ENCODE measurements around the gene GIPC3. TPM values are rescaled to one million over a fixed set of nuclear protein-coding genes. Genes with fewer than 3 reads are reported as not detected.

GIPC3 gene
- total and polyA plus RNA-seq, 2 of the 8 experiments (the other 6 are each of a cell fraction or from before 2014, with no cell fraction given), result 1.0 to 1.2 TPM

DNA sequence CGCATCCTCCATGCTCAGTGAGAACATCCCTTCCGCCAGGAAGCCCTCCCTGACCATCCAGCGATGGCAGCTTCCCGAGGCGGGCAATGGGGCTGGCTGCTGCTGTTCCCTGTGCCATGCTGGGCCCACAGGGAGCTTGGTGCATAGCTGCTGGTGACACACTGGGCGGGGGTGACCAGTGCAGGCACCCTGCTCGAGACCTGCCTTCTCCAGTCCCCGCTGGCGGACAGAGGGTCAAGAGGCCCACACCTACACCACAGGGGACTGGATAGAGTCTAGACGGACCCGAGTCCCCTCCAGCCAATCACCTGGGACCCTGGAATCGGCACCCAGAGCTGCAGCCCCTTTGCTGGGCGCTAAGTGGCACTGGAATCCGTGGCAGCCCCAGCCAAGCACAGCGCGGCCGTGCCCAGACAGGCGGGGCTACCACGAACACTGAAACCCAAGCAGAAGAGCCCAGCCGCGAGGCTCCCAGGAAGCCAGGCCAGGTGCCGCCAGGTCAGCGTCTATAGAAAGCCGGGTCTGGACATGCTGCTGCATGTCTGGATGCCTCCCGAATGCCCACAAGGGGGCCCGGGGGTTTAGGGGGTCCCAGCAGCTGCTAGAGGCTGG lies 30.4 kb downstream of the GIPC3 start:
- H3K23me2 ChIP-seq (ENCODE audit: low read depth, low read length), result no peaks in the 10 kb centered on the region
- no peaks in the 10 kb centered on the region for H3K9me3 ChIP-seq (ENCODE audit: insufficient read depth in 2 of 2, low read depth in 1 of 2, low read length in 1 of 2)
- H4K91ac ChIP-seq (replicated peaks; ENCODE audit: insufficient read length, low read length), result no peak overlapping the region
- H3K4me3 ChIP-seq (ENCODE audit: extremely low read depth in 1 of 4, insufficient read depth in 2 of 4, low read depth in 3 of 4, low read length in 4 of 4), result no peak overlapping the region
- no peaks in the 10 kb centered on the region for H3K27me3 ChIP-seq (replicated peaks in 1 of 4; ENCODE audit: control insufficient read depth in 3 of 4, extremely low read depth in 1 of 4, insufficient read depth in 3 of 4, low read length in 3 of 4)
- H3K4me1 ChIP-seq (replicated peaks in 1 of 4; ENCODE audit: control insufficient read depth in 3 of 4, insufficient read depth in 4 of 4, low read length in 3 of 4), result peaks cover 0 to 3% (median under 1%) of the 10 kb centered on the region in 4 experiments; a peak in 3 of 7 replicates
- no peaks in the 10 kb centered on the region for H3K79me2 ChIP-seq (ENCODE audit: control insufficient read depth in 1 of 2, insufficient read depth in 2 of 2, low read length in 2 of 2)
- CTCF ChIA-PET (ENCODE audit: partially characterized antibody), result interaction anchor here (0.7 to 7.3 kb wide), 5 partner anchors 16 to 71 kb away, joined by 3 to 38 read pairs (median 3); partner anchors contain the start of gene GIPC3
- DNase-seq (ENCODE audit: low read depth in 1 of 2, low spot score in 2 of 2) (no peak), FAIRE-seq (no peak)
- no peak overlapping the region for H2BK12ac ChIP-seq (ENCODE audit: low read depth, low read length)
- H3K56ac ChIP-seq (replicated peaks; ENCODE audit: insufficient read length, low read depth, low read length), result no peak overlapping the region
- H2BK5ac ChIP-seq (ENCODE audit: low read depth, low read length), result peak overlapping the region; percentile 60; the same call in 1 of the 2 replicates
- H3K9ac ChIP-seq (replicated peaks in 1 of 4; ENCODE audit: extremely low read depth in 1 of 4, low read depth in 3 of 4, low read length in 3 of 4), result no peak overlapping the region
- peak overlapping the region; percentile 25; the same call in 1 of the 2 replicates for H4K8ac ChIP-seq (ENCODE audit: extremely low read depth, insufficient read depth, low read length)
- no peak overlapping the region for H2BK20ac ChIP-seq (ENCODE audit: low read length)
- peaks cover 0 to 21% (median 3%) of the 10 kb centered on the region in 4 experiments; a peak in 2 of 8 replicates for H3K36me3 ChIP-seq (ENCODE audit: control insufficient read depth in 2 of 4, insufficient read depth in 4 of 4, low read length in 3 of 4)
- H3K23ac ChIP-seq (ENCODE audit: insufficient read length), result no peak overlapping the region
- H2AFZ ChIP-seq (ENCODE audit: low read length), result no peak overlapping the region
- no peak overlapping the region for H3K14ac ChIP-seq (ENCODE audit: insufficient read length)
- H3K18ac ChIP-seq (ENCODE audit: extremely low read depth, low read length), result no peak overlapping the region
- no peak overlapping the region for H3K4me2 ChIP-seq (ENCODE audit: insufficient read depth in 1 of 2, low read depth in 2 of 2, low read length in 2 of 2)
- peaks cover 2 to 14% of the 10 kb centered on the region in 2 experiments for H4K20me1 ChIP-seq (replicated peaks in 1 of 2; ENCODE audit: control insufficient read depth in 1 of 2, insufficient read depth in 2 of 2, low read length in 2 of 2)
- no peak overlapping the region for H2BK15ac ChIP-seq (ENCODE audit: low read length)
- H2AK5ac ChIP-seq (ENCODE audit: low read depth, low read length), result no peak overlapping the region
- H3K79me1 ChIP-seq (ENCODE audit: low read depth, low read length), result no peaks in the 10 kb centered on the region; the same call in 1 of the 2 replicates
- no peak overlapping the region for H2BK120ac ChIP-seq (replicated peaks; ENCODE audit: low read depth, low read length)
- no peak overlapping the region for H4K5ac ChIP-seq (ENCODE audit: insufficient read length, low read depth, low read length)
- no peak overlapping the region for H3K27ac ChIP-seq (ENCODE audit: low read depth, low read length)
- WGBS, 2 experiments (ENCODE audit: extremely low coverage in 1 of 2, insufficient coverage in 1 of 2, insufficient read length in 1 of 2, insufficient replicate concordance in 2 of 2, low coverage in 1 of 2, low lambda C conversion rate in 2 of 2, missing lambda C conversion rate in 1 of 2), result 93% methylated on average over 26 of the region's 26 CpGs; no CpG with 5 or more reads in 1 of the 2 experiments
- no peak overlapping the region for H3K4ac ChIP-seq (replicated peaks; ENCODE audit: insufficient read length, low read depth, low read length)
- POLR2A ChIA-PET (ENCODE audit: partially characterized antibody), result no interaction called here
- no peak for TF ChIP-seq TCF12 (IDR thresholded peaks at IDR 0.05; ENCODE audit: low read depth, low read length)
